ENCODE measurements around the gene SFPQ.
"Not testable (repeated sequence)": the region's sequence is repeated elsewhere in the genome, so short reads cannot be mapped to it uniquely, and the experiment has no call there.

Gene SFPQ

DNA sequence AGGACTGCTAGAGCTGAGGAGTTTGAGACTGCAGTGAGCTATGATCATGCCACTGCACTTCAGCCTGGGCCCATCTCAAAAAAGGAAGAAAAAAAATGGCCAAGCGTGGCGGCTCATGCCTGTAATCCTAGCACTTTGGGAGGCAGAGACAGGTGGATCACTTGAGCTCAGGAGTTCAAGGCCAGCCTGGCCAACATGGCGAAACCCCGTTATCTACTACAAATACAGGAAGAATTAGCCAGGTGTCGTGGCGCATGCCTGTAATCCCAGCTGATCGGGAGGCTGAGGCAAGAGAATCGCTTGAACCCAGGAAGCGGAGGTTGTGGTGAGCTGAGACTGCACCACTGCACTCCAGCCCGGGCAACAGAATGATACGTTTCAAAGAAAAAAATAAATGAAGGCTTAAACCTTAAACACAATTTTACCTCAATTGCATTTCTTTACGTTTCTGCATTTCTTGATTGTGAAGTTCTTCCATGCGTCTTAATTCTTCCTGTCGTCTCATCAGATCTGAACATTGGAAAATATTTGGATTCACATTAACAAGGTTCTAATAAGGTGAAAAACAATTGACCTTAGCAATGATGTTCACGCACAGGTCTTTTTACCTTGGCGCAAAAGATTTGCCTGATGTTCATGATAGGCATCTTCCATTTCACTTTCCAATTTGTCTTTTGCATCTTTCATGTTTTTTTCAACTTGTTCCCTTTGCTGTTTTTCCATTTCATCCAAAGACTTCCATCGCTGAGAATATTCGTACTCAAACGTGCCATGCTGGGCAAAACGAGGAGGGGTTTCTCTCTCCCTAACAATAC is 4.2 kb downstream of the SFPQ start:
- DNase-seq (ENCODE audit: low read depth), result no peak

DNA sequence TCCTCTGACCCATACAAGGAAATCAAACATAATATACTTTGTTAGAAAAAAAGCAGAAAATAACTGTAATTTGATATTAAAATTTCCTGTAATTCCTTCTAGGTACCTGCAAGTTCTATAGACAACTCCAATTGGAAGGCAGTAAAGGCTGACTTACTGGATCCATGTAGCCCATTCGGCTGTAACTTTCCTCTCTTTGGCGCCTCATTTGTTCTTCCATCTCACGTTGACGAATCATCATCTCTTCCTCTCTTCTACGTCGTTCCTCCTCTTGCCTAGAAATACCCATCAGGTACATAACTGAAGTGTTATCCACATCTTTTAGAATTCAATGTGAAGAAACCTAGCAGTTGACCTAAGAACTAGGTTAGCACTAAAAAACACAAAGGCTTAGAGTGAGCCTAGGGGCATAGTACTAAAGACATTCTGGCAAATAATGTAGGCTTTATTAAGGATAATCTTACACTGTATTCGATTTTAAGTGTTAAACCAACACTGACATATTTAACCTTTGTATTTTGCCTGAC is 5.1 kb downstream of the SFPQ start:
- no peak for DNase-seq (ENCODE audit: low read depth)

DNA sequence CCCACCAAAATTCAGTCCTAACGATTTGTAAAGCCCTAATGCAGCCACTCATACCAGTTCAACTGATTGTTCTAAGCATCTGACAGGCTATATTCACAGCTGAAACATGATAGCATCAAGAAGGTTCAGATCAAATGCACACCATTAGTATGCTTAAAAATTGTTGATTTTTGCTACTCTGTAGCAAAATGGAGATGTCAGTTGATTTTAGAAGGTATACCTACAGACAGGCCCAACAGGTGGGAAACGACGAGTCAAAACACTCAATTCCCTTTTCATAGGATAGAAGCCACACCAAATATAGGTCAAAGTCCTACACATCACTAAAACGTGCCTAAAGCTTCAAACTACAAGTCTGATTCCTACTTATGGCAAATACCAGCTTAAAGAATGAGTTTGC is 6.7 kb downstream of the SFPQ start:
- no peak for DNase-seq (ENCODE audit: low read depth)

DNA sequence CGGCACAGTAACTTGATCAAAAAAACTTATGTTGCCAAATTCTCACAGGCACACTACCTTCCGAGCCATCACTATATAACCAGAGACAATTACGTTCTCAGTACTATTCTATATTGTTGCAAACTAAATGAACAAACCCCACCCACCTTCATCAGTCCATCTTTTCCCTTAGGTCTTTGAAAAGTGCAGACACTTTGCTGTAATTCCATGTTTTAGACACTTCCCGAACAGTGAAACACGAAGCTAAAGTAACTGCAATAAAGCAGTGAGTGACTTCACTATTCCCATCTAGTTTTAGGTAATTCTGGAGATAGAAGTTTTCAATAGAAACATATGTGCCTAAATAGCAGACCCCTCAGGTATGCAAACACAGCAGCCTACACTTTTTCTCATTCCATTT is 7.7 kb downstream of the SFPQ start:
- DNase-seq (ENCODE audit: low read depth), result no peak

DNA sequence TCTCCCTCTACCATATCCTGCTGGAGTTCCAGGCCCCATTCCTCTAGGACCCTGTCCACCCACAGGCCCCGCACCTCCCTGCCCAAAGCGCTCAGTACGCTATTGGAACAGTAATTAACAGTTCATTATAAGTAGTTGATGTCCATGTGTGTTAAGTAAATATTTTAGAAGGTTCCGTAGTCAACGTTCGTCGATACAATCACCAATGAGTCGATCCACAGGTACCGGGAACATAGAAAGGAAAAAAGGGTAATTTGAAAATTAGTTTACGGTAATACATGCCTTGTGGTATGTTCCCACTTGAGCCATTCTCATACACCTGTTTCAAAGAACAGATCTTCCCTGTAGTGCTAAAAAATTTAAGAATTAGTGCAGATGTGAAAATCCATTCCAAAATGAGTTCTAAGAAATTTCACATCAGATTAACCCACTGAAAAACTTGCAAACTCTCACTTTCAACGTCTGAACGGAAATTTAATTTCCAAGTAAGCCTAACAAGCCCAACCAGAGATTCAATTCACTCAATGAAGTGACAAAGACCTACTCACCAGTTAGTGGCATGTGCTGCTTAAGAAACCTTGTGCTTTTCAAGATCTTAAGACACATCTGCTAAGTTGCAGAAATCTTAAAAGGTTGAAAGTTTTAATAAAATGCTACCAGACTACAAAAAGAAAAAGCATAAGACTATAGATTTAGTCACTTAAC is 8.3 kb downstream of the SFPQ start:
- DNase-seq (ENCODE audit: low read depth), result no peak

DNA sequence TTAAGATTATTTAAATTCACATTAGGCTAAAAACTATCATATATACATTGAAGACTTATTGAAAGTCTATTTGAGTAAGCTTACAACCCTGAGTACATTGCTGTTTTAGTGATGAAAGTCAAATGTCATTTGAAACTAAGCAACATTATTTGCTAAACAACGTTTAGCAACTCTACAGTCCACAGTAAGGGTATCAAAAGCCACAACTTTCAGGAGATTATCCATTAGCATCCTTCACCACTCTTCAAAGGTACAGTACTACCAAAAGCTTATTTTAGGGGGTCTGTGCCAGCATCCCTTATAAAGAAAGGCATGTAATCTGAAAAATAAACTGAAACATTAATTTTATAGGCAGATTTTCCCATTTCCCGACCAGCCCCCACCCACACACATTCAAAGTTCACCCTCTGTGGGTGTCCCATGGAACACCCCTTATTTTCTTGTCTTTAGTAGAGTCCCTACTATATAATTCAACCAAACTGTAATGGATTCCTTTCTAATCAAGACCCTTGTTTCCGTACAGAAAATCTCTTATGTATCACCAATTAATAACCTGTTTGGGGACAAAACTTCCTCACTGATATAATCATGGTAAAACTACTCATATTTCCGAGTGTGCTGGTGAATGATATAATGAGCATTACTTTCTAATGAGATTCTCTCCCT is 11.0 kb downstream of the SFPQ start:
- DNase-seq (ENCODE audit: low read depth), result no peak

DNA sequence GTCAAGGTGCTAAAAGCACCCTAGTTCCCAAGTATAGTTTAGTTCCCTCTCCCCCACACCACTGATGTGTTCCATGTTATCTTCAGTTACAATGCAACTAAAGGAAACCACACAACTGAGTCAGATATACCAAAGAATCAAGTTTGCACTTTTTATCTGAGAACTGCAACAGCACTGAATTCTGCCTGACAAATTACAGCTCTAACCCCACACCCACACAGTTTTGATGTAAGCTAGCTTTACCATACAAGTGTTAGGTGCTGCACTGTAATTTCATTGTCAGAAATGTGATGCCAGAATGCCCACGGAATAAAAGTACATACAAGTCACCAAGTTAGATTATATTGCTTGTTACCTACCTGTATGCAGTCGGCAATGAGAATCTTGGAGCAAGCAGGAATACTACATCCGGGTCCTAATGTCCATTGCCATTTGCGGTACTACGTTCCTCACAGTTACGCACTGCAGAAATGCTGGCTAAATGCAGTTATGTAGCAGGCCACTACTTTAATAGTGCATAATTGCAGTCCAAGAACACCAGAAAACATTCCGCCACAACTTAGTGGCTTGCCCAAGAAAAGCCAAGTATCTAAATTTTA is 12.1 kb downstream of the SFPQ start:
- DNase-seq (ENCODE audit: low read depth), result no peak

DNA sequence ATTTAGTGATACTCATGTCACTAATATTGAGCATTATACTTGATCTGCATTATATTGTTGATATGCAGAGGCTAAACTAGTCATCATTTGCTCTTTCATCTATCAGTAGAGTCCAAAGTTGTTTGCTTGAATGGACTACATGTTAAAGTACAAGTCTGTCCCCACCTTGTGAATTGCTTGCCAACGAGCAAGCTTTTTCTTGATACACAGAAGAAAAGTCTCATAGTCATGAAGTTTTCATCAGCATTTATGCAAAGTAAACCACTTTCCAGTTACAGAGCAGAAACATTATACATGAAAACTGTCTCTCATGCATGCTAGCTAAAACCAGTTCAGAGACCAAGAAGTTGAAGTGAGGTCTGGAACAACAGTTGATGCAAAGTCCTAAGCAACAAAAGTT is 13.0 kb downstream of the SFPQ start:
- no peak for DNase-seq (ENCODE audit: low read depth)

DNA sequence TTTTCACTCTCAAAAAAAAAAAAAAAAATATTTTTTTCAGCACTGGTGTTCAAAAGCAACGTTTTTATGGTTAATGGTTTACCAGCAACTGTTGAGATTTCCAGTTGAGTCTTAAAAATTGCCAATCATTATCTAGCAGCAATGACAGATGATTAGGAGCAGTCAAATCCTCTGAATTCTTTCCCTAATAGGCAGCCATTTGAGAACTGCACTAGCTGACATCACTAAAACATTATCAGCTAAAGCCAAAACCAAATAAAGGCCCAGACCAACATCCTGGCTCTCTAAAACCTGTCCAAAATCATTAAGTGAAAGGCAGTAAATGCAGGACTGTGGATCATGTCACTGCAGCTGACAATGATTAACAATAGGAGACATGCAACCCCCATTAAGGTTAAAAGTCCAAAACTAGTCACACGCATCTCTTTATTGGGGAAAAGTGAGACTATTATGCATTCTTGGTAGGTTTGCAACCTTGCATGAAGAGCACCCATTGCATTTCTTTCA is 14.0 kb downstream of the SFPQ start:
- no peak for DNase-seq (ENCODE audit: low read depth)

DNA sequence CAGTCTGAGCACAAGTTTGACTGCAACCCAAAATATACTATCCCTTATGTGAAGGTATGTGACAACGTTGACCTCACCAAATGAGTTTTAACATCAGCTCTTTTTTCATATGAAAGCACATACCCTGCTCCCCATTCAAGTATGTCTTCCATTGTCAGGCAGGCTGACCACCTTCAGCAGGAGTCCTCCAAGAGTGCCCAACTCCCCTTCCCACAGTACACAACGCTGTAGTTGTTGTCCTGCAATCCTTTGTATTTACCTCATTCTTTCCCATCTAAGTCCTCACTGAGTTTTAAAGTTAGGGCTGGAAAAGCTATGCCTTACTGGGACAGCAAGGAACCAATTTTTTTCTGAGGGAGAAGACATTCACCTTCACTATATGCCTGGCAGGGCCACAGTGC is 14.7 kb downstream of the SFPQ start:
- DNase-seq (ENCODE audit: low read depth), result no peak

DNA sequence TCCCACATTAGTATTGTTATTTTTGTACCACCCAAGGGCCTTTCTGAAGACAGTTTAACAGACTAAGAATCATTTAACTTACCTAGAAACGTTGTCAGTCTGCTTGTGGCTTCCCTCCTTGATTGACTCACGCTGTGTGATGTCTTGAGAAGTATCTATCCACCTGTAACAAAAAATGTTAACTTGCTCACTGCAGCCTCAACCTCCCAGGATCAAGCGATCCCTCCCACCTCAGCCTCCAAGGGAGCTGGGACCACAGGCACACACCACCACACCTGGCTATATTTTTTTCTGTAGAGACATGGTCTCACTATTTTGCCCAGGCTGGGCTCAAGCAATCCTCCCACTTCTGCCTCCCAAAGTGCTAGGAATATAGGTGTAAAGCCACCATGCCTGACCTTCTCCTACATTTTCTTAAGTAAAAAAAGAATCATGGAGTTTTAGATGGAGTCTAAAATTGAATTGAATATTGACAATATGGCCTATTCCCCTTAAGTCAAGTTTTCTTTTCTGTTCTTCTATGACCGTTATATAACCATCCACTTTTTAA is 15.6 kb downstream of the SFPQ start:
- no peak for DNase-seq (ENCODE audit: low read depth)

DNA sequence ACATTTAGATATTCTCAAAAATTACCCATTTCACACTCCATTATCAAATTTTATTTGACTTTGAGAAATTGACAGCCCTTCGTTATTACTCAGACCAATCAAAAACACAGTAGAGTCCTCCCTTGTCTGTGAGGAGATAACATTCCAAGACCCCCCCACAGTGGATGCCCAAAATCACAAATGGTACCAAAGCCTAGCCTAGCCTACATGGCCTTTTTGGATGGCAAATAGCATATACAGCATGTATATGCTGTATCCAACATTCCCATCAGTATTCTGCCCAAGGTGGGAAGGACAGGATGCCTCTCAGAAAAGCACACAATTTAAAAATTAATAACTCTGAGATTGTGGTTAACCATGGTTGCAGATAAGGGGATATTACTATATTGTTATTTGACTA is 17.3 kb downstream of the SFPQ start:
- no peak for DNase-seq (ENCODE audit: low read depth)

DNA sequence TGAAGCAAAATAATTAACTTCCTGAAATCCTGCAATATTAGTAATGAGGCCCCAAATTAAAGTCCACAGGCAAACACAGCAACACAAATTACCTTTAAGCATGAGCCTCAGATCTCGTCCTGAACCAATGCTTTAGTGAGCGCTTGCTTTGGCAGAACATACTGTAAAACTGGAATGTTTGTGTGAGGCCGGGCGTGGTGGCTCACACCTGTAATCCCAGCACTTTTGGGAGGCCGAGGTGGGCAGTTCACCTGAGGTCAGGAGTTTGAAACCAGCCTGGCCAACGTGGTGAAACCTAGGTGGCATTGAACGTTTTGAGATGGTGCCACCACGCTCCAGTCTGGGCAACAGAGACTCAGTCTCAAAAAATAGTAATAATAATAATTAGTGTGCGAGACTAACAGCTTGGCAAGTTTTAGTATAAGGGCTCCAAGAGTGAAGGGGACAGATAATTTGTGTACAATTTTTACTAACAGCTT is 17.8 kb downstream of the SFPQ start:
- no peak for DNase-seq (ENCODE audit: low read depth)

DNA sequence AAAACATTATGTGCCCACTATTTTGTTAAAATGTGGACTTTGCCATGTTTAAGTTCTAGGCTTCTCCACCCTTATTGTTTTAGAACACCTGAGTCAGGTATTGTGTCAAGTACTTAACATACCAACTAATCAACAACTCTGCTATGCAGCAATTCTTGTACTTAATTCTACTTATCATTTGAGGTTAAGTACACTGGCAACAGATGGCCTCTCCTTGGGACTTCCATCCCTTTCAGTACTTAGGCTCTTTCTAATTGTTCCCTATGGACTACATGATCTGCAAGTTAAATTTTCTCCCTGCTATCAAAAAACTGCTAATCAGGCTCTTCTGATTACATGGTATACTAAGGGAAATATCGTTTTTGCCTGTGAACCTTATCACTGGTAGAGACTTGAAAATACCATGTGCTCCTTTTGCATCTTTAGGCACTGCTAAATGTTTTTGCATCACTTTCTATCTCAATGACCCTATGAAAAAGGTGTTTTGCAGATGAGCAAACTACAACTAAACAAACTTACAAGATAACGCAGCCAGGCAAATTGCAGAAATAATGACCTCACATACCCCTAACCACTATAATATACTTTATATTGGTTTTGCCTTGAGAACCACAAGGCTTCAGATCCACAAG is 18.9 kb downstream of the SFPQ start:
- no peak for DNase-seq (ENCODE audit: low read depth)

DNA sequence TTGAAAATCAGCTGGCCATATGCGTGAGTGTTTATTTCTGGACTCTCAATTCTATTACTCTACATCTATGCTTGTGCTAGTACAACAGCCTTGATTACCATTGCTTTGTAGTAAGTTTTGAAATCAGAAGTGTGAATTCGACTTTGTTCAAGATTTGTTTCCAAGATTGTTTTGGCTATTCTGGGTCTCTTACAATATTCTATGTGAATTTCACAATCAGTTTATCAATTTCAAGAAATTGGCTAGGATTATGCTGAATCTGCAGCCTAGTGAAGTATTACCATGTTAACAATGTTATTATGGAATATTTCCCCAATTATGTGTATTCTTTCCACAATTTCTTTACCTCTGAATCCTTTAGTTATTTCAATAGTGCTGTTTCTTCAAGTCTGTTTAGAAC is 19.5 kb downstream of the SFPQ start:
- no peak for DNase-seq (ENCODE audit: low read depth)

DNA sequence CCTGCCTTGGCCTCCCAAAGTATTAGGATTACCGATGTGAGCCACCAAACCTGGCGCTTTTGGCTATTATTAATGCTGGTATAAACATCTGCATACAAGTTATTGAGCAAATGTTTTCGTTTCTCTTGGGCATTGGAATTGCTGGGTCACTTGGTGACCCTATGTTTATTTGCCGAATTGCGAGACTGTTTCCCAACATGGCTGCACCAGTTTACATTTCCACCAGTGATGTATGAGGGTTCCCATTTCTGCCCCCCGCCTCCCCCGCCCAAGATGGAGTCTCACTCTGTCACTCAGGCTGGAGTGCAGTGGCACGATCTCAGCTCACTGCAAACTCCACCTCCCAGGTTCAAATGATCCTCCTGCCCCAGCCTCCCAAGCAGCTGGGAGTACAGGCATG is 20.9 kb downstream of the SFPQ start:
- DNase-seq (ENCODE audit: low read depth), result no peak

DNA sequence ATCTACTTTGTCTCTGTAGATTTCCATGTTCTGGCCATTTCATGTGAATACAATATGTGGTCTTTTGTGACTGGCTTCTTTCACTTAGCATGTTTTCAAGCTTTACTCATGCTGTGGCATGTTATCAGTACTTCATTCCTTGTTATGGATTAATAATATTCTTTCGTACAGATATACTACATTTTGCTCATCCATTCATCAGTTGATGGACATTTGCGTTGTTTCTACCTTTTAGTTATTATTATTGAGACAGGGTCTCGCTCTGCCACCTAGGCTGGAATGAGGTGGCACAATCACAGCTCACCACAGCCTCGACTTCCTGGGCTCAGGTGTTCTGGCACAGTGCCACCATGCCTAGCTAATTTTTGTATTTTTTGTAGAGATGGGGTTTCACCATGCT is 21.4 kb downstream of the SFPQ start:
- no peak for DNase-seq (ENCODE audit: low read depth)

DNA sequence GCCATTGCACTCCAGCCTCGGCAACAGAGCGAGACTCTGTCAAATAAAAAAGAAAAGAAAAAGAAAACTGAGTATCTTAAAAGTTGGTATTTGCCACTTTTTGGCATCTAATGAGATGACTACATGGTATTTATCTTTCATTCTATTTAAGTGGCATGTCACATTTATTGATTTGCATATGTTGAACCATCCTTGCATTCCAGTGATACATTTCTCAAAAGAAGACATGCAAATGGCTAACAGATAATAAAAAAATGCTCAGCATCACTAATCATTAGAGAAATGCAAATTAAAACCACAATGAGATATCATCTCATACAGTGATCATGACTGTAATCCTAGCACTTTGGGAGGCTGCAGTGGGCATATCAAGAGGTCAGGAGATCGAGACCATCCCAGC is 28.1 kb downstream of the SFPQ start:
- no peak for DNase-seq (ENCODE audit: low read depth)

DNA sequence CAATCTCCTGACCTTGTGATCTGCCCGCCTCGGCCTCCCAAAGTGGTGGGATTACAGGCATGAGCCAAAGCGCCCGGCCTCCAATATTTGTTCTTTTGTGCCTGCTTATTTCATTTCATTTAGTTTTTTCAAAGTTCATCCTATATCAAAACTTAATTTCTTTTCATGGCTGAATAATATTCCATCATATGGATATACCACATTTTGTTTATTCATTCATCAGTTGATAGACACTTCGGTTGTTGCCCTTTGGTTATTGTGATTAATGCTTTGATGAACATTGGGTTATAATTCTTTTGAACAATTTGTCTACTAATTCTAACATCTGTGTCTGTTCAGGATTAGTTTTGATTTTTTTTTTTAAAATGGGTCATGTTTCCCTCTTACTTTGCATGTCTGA is 41.7 kb downstream of the SFPQ start:
- DNase-seq (ENCODE audit: low read depth), result no peak

DNA sequence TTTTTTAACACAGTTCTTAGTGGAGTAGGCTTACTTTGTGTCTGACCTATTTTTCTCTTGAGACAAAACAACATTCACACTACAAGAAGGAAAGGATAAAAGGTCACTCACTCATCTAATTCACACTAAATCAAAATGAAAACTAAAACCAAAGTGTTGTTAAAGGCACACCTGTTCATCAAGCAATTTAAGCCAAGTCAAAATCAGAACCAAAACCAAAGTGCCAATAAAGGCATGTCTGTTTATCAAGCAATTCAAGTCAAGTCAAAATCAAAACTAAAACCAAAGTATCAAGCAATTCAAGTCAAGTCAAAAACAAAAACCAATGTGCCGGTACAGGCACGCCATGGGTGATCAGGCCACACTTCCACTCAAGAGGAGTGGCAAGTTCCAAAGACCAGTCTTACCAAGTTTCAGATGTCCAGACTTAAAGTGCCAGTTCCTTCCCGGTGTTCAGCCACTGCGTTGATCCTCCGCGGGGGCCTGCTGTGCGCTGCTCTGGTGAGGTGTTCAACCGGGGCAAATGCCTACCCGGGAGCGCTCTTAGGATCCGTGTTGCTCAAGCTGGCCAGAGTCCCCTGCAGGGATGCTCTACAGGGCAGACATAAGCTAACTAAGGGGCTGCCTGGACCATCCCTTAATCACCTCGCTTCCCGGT is 46.9 kb downstream of the SFPQ start:
- not testable (repeated sequence) for DNase-seq (ENCODE audit: low read depth)
